NCI-H1417 treated with DMSO at 0.1 percent for 48 hours (cell line): ENCODE measurements around the gene BRME1.
"Not testable (repeated sequence)": the region's sequence is repeated elsewhere in the genome, so short reads cannot be mapped to it uniquely, and the experiment has no call there.

Experiments used
- DNase-seq: peaks from one replicate; lab custom pipeline; 2025; lab: John Stamatoyannopoulos, UW

BRME1 gene

DNA sequence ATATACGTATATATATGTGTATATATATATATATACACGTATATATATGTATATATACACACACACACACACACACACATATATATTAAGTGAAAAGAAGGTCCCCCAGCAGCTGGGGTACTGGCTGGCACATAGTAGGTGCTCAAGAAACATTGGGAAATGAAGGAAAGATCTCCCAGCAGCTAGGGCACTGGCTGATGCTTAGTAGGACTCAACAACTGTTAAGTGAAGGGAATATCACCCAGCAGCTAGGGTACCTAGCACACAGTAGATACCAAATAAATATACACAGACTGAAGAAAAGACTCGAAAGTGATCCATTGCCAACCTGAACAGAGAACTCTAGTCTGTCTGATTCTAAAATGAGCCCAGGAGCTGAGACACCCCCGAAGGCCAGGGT, 20.1 kb upstream of the BRME1 start:
- DNase-seq = no peak

- DNase-seq = no peak
Measured at GRCh38 chr19:13923194-13923987, 17.5 kb upstream of the BRME1 start.

- not testable (repeated sequence) for DNase-seq
Measured at GRCh38 chr19:13922118-13922517, 16.2 kb upstream of the BRME1 start.

DNA sequence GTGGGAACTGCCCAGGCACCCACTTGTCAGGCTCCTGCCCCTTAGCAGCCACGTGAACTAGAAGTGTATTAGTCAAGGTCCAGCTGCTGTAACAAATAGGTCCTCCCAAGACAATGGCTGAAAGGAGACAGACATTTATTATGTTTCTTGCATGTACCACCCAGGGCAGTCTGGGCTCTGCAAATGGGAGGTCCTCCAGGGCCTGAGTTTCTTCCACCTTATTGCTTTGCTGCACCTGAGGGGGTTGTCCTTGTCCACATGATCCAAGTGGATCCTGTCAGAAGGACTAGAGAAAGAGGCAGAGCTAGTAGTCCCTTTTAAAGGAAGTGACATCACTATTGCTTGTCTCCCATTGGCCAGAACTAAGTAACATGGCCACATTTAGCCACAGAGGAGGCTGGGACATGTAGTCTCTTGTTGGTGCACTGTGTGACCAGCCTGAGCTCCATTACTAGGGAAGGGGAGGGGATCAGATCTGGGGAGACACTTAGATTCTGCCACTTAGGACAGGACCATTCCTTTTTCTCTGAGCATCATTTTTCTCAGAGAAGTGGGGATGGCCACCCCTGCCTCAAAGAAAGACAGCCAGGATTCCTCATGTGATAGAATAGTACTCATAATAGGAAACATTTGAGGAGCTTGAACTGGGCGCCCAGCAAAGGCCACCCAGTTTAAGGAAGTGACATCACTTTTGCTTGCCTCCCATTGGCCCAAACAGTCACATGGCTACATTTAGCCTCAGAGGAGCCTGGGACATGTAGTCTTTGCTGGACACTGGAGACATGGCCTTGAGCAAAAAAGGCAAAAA, 15.2 kb upstream of the BRME1 start:
- DNase-seq = no peak

DNA sequence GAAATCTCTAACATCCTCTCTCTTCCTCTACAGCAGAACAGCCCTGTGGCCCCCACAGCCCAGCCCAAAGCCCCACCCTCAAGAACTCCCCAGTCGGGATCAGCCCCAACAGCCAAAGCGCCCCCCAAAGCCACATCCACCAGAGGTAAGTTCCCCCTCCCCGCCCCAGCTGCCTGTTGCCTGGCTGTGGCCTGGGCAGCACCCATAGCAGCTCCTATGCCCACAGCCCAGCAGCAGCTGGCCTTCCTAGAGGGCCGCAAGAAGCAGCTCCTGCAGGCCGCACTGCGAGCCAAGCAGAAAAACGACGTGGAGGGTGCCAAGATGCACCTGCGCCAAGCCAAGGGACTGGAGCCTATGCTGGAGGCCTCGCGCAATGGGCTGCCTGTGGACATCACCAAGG, 14.6 kb upstream of the BRME1 start:
- DNase-seq = no peak

DNA sequence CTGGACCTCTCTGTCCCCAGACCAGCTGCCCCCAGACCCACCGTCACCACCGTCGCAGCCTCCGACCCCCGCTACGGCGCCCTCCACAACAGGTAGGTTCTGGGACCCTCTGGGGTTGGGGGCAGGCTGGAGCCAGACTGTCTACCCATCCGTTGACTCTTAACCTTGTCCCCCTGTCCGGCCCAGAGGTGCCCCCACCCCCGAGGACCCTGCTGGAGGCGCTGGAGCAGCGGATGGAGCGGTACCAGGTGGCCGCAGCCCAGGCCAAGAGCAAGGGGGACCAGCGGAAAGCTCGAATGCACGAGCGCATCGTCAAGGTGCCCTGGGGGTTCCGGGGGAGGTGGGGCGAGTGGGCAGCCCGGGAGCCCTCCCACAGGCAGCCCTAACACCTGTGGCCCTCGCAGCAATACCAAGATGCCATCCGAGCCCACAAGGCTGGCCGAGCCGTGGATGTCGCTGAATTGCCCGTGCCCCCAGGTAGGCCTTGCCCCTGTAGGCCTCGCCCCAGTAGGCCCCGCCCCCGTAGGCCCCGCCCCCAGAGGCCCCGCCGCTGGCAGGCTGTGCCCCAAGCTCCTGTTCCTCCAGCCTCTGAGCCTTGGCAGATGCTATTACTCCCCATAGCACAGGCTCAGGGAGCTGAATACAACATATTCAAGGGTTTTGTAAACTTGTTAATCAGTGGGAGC, 13.0 kb upstream of the BRME1 start:
- DNase-seq = no peak

DNA sequence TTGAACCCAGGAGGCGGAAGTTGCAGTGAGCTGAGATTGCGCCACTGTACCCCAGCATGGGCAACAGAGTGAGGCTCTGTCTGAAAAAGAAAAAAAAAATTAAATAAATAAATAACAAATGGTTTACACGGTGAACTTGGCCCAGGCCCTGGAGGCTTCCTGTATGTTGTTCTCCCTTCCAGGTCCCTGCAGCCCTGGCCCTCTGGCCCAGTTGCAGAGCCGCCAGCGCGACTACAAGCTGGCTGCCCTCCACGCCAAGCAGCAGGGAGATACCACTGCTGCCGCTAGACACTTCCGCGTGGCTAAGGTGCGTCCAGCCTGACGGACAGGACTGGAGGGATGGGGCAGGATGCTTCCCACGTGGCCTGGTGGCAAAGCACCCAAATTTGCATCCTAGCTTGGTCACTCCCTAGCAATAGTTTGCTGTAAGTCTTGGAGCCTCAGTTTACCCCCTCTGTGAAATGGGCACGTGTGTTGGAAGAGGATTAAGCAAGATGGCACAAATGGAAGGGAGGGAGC, 12.0 kb upstream of the BRME1 start:
- no peak for DNase-seq

DNA sequence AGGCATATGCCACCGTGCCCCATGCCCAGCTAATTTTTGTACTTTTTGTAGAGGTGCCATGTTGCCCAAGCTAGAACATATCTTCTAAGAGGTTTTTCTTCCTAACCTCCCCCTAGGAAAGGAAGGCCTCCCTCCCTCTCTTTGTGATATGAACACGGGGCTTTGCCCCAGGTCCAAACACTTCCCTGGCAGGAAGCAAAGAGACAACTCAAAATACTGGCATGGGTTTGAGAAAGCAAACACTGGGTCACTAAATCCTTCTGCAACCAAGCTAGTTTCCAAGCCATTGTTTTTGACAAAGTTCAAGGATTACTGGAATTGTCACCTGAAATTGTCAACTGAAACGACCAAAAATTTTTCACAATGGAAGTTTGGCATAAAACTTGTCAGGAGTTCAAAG, 8.9 kb upstream of the BRME1 start:
- DNase-seq = no peak

GRCh38 chr19:13913352-13913751, 7.4 kb upstream of the BRME1 start:
- DNase-seq = no peak

GRCh38 chr19:13909430-13909829, 3.5 kb upstream of the BRME1 start:
- no peak for DNase-seq

DNA sequence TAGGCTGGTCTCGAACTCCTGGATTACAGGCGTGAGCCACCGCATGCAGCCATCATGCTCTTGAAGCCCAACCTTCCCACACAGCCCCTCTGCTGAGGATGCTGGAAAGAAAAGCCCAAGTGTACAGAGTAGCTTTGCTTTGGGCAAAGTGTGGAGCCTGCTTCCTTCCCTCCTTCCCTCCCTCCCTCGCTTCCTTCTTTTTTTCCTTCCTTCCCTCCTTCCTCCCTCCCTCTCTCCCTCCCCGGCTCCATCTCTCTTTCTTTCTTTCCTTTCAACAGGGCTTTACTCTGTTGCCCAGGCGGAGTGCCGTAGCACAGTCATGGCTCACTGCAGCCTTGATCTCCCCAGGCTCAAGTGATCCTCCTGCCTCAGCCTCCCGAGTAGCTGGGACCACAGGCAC, 2.8 kb upstream of the BRME1 start:
- DNase-seq = no peak

GRCh38 chr19:13906910-13907309, 993 bp upstream of the BRME1 start:
- no peak for DNase-seq

DNA sequence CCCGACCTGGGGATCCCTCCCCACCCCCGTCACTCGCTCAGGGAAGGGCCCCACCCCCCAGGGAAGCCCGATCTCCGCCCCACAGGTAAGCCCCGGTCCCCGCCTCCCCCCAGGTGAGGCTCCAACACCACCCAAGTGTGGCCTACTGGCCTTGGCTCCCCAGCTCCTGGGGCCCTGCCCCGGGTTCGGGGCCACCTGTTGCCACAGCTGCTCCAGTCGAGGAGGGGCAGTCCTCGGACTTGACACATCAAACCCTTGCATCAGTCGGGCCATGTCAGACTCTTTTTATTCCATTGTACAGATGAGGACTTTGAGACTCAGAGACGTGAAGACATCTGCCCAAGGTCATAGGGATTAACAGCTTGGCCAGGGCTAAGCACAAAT, 596 bp upstream of the BRME1 start:
- no peak for DNase-seq

- DNase-seq = no peak
Measured at GRCh38 chr19:13902993-13903555, 2.8 kb downstream of the BRME1 start.

DNA sequence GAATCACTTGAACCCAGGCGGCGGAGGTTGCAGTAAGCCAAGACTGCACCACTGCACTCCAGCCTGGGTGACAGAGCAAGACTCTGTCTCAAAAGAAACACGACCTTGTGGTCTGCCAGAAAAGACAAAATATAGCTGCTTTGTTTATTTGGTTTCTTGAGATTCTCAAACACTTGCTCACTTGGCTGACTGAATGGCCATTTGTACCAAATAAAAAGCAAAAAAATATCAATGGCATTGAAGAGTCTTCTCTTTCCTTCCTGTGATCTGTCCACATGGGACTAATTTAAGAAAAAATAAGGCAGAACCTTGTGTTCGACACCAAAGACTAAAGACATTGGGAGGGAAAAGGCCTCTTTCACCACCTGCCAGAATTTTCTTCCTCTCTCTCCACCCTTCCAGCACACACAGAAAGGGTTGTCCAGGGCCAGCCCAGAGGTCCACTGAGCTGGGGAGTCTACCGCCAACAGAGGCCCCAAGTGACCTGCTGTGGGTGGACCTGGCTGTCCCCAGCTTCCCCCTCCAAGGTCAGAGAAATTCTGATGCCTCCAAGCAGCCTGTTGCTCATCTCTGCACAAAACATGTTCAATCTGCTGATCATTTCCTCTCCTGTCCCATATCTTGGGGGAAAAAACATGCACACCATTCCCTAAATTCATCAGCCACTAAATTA, 5.9 kb downstream of the BRME1 start:
- DNase-seq = no peak

DNA sequence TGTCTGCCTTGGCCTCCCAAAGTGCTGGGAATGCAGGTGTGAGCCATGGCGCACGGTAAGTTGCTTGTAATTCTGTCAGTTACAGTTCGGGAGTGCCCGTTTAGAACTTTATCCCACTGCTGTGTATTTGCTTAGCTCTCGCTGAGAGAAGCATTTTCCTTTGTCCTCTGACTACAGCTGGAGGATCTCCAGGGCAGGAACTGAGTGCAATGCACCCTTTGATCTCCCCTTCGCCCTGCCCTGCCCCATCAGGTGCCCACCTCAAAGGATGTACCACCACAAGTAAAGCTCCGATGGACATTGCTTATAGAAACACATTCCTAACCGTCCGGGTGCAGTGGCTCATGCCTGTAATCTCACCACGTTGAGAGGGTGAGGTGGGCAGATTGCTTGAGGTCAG, 6.5 kb downstream of the BRME1 start:
- no peak for DNase-seq

GRCh38 chr19:13896227-13896626, 9.7 kb downstream of the BRME1 start:
- no peak for DNase-seq

DNA sequence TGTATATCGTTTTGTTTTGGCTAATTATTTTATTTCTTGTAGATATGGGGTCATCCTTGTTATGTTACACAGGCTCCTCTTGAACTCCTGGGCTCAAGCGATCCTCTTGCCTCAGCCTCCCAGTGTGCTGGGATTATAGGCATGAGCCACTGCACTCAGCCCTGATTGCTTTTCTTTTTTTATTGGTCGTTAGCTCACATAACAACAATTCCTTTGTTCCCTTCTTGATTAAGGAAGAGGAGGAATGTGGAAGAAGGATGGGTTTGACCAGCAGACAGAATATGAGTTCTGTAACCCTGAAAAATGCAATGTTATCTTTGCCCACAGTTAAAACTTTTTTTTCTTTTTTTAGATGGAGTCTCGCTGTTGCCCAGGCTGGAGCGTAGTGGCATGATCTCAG, 11.4 kb downstream of the BRME1 start:
- DNase-seq = no peak

- DNase-seq = no peak
Measured at GRCh38 chr19:13892870-13893269, 13.0 kb downstream of the BRME1 start.

DNA sequence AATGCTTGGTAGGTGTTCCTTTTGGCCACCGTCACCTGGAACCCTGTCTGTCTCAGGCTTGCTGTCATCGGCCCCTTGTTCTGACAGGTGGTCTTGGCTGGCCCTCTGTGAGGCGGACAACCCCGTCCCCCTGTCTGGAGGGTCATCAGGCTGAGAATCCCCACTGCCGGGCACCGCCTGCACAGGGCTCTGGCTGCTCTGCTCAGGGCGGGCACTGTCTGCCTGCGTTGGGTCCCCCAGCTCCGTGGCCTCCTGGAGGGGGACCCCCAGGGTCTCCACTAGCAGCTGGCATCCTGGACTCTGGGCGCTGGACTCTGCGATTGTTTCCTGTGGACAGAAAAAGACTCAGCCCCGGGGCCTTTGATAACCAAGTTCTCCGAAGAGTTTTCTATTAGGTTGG, 15.8 kb downstream of the BRME1 start:
- DNase-seq = no peak

DNA sequence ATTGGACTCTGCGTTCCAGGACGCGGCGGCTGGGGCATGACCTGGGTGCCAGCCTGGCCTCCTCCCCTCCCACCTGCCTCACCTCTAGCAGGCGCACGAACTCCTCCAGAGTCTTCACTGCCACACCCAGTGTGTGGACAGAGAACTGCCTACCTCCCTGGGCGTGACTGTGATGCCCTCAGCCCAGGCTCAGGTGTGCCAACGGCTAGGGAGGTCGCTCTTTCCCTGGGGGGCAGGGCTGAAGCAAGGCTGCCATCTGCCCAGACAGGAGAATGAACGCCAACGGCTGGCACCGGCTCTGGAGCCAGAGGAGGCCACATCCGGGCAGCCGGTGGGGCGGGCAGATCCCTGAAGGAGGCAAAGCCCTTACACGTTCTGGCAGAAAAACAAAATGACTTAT, 17.6 kb downstream of the BRME1 start:
- no peak for DNase-seq

- no peak for DNase-seq
Measured at GRCh38 chr19:13887517-13887916, 18.4 kb downstream of the BRME1 start.
